Natural killer cell (primary cell): Measurements from ENCODE around the gene FRS3. TPM values are rescaled to one million over a fixed set of nuclear protein-coding genes. Genes with fewer than 3 reads are reported as not detected.

Experiments
- ATAC-seq, 3 donors: fragments of 150-1000 bp in 2 of 3; fragments of 200-7000 bp in 1 of 3; cut with Tn5 transposase; 1 replicate in 1 of 3; 2 replicates in 2 of 3; pipeline ENCODE4 v1.10.0; 2021; ENCODE audit warnings: mild to moderate bottlenecking in 2 of 3, moderate library complexity in 2 of 3
- DNase-seq, 2 donors: peaks; one replicate each; pipeline versions ENCODE4 v3.0.0 to v3.0.0-alpha.2; 2013 to 2021; ENCODE audit warnings: mixed read lengths in 1 of 2
- H3K27ac ChIP-seq: one replicate; pipeline ENCODE4 v1.5.1; 2013; ENCODE audit warnings: mild to moderate bottlenecking, low read length
- H3K27me3 ChIP-seq: one replicate; pipeline ENCODE4 v1.6.1; 2013; ENCODE audit warnings: low read length; ENCODE audit not compliant: control insufficient read depth, insufficient read depth
- H3K36me3 ChIP-seq: one replicate; pipeline ENCODE4 v1.6.1; 2013; ENCODE audit warnings: low read length; ENCODE audit not compliant: control insufficient read depth, insufficient read depth
- H3K4me1 ChIP-seq: one replicate; pipeline ENCODE4 v1.6.1; 2013; ENCODE audit warnings: low read length; ENCODE audit not compliant: control insufficient read depth, insufficient read depth
- H3K4me3 ChIP-seq: one replicate; pipeline ENCODE4 v1.5.1; 2013; ENCODE audit warnings: low read length
- H3K9me3 ChIP-seq: one replicate; pipeline ENCODE4 v1.6.1; 2013; ENCODE audit warnings: low read length; ENCODE audit not compliant: control insufficient read depth, insufficient read depth
- H3K27ac Mint-ChIP-seq, 2 donors: one replicate each; pipeline ENCODE4 v1.8.0; 2022; ENCODE audit warnings: mild to moderate bottlenecking in 2 of 2, mixed read lengths in 2 of 2, moderate library complexity in 1 of 2
- H3K27me3 Mint-ChIP-seq, 2 donors: one replicate each; pipeline ENCODE4 v1.8.0; 2022; ENCODE audit warnings: low read depth in 2 of 2, mixed read lengths in 2 of 2
- H3K36me3 Mint-ChIP-seq: one replicate; pipeline ENCODE4 v1.8.0; 2022; ENCODE audit warnings: mixed read lengths
- H3K4me1 Mint-ChIP-seq, 2 donors: one replicate each; pipeline ENCODE4 v1.8.0; 2022; ENCODE audit warnings: mixed read lengths in 2 of 2
- H3K4me3 Mint-ChIP-seq: one replicate; pipeline ENCODE4 v1.8.0; 2022; ENCODE audit warnings: mild to moderate bottlenecking, moderate library complexity, mixed read lengths
- H3K9me3 Mint-ChIP-seq, 2 donors: one replicate each; pipeline ENCODE4 v1.8.0; 2022; ENCODE audit warnings: mixed read lengths in 2 of 2
- WGBS: methylation state at CpG from one replicate; pipeline ENCODE4 v1.1.7; 2013; ENCODE audit warnings: missing lambda C conversion rate; ENCODE audit not compliant: insufficient coverage; 5-methylcytosine and 5-hydroxymethylcytosine counted together
- intact Hi-C: fragments of 100-400 bp; cut with micrococcal nuclease; formaldehyde crosslinking; loops from one replicate; pipeline ENCODE4 v1.14.2; 2022
- total RNA-seq, 4 donors: library from RNA; stranded (reverse); fragments of 120-200 nt in 1 of 4; gene quantifications; one replicate each; pipeline versions ENCODE4 v1.2.3 to v1.2.4, GENCODE V29; 2013 to 2022
- TF ChIP-seq, protein P1 (sequence below): fragments of 200-600 bp; IDR thresholded peaks from one replicate; pipeline ENCODE4 v1.8.0; 2022; ENCODE audit warnings: antibody characterized with exemption

FRS3 gene
- total RNA-seq, 3 donors from 2014 or later (not counting 1 experiment from before 2014, with no cell fraction given): 4.5 to 5.7 (median 5.4) TPM

DNA sequence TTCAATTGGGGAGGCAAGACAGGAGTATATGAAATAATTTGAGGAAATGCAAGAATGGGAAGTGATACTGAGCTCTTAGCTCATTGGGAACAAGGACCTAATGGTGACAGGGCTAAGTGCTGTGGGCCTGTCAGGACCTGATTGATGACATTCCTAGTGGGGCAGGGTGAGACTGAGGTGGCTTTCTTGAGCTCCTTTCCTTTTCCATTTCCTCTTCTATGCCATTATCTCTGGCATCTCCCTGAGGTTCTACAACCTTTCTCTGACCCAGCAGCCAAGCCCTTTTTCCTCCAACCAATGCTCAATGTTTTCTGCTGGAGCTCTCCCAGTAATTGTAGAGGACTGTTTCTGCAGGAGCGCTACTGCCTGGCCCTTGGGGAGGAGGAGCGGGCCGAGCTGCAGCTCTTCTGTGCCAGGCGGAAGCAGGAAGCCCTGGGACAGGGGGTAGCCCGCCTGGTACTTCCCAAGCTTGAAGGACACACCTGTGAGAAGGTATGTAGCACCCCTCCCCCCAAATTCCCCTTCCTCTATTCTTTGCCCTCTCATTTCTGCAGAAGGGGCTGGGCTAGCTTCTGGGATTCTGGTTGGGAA is 5.0 kb upstream of the FRS3 start:
- Histone ChIP-seq H3K4me1 (peaks cover 40% of the 10 kb centered on the region), H3K27ac (no peak overlapping the region), H3K27me3 (no peaks in the 10 kb centered on the region), H3K9me3 (no peaks in the 10 kb centered on the region), H3K4me3 (no peak overlapping the region), H3K36me3 (peaks cover 4% of the 10 kb centered on the region)
- Mint-ChIP-seq H3K4me1 (peaks cover 0 to 32% of the 10 kb centered on the region in 2 donors), H3K4me3 (no peak overlapping the region), H3K9me3 (no peaks in the 10 kb centered on the region), H3K27me3 (peaks cover 0 to 3% of the 10 kb centered on the region in 2 donors), H3K36me3 (peaks cover 1% of the 10 kb centered on the region), H3K27ac (no peak overlapping the region)
- TF ChIP-seq, protein P1, sequence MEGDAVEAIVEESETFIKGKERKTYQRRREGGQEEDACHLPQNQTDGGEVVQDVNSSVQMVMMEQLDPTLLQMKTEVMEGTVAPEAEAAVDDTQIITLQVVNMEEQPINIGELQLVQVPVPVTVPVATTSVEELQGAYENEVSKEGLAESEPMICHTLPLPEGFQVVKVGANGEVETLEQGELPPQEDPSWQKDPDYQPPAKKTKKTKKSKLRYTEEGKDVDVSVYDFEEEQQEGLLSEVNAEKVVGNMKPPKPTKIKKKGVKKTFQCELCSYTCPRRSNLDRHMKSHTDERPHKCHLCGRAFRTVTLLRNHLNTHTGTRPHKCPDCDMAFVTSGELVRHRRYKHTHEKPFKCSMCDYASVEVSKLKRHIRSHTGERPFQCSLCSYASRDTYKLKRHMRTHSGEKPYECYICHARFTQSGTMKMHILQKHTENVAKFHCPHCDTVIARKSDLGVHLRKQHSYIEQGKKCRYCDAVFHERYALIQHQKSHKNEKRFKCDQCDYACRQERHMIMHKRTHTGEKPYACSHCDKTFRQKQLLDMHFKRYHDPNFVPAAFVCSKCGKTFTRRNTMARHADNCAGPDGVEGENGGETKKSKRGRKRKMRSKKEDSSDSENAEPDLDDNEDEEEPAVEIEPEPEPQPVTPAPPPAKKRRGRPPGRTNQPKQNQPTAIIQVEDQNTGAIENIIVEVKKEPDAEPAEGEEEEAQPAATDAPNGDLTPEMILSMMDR: no peak
- ATAC-seq (no peak), DNase-seq (no peak)
- intact Hi-C loops: loop anchor here (10.0 kb wide), 1 partner anchor 760 kb away; no protein-coding TSS in a partner anchor
- WGBS: 80% methylated on average over 5 of the region's 5 CpGs

DNA sequence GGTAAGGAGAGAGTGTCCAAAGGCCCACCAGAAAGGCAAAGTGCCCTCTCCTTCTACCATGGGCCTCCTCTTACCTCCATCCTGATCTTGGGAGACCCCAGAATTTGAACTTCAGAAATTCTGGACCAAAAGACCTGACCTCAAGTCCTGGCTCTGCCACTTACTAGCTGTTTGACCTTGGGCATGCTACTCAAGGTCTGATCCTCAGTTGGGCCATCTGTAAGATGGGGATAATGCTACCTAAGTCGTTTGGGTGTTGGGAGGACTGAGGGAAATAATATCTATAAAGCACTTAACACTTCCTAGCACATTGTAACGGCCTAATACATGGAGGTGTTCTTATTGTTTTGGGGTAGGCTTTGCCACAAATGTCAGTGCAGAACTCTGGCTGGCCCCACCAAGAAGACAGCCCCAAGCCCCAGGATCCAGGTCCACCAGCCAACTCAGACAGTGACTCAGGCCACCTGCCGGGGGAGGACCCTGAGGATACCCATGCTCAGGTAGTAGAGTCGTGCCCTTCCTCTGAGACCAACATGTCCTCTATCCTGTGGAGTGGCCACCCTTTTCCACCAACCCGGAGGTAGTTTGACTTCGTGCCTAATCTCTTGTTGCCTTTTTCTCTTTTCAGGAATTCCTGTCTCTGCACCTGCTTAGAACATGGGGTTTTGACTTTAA is 3.5 kb upstream of the FRS3 start:
- no peaks in the 10 kb centered on the region for H3K36me3 ChIP-seq
- Mint-ChIP-seq H3K27ac (no peak overlapping the region), H3K9me3 (no peaks in the 10 kb centered on the region), H3K4me3 (no peak overlapping the region), H3K27me3 (peaks cover 0 to 3% of the 10 kb centered on the region in 2 donors), H3K36me3 (no peaks in the 10 kb centered on the region), H3K4me1 (peaks cover 7 to 38% of the 10 kb centered on the region in 2 donors)
- intact Hi-C loops: loop anchor here (10.0 kb wide), 1 partner anchor 762 kb away; no protein-coding TSS in a partner anchor
- TF ChIP-seq, protein P1: no peak
- no peaks in the 10 kb centered on the region for H3K9me3 ChIP-seq
- ATAC-seq: no peak
- H3K4me1 ChIP-seq: peaks cover 40% of the 10 kb centered on the region
- H3K27me3 ChIP-seq: no peaks in the 10 kb centered on the region
- H3K27ac ChIP-seq: no peak overlapping the region
- no peak for DNase-seq
- no peak overlapping the region for H3K4me3 ChIP-seq
- WGBS: 87% methylated on average over 4 of the region's 6 CpGs

DNA sequence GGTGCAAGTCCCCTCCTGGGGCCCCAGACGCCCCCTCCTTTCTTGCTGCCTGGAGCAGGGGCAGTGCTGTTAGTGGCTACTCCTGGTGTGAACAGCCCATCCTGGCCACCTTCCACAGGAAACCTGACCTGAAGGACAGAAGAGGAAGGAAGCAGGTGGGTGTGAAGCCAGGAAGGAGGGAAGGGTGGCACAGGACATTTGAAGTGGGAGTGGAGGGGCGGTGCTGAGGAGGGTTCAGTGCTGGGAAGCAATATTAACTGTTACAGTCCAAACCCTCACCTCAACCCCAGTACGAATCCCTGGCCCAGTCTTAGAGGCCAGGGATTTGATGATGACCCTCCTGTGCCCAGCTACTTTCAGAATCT is 1.6 kb upstream of the FRS3 start:
- Mint-ChIP-seq H3K27me3 (peaks cover 0 to 3% of the 10 kb centered on the region in 2 donors), H3K9me3 (no peaks in the 10 kb centered on the region), H3K36me3 (no peaks in the 10 kb centered on the region), H3K27ac (no peak overlapping the region), H3K4me3 (peak overlapping the region; percentile 78), H3K4me1 (peaks cover 7 to 29% of the 10 kb centered on the region in 2 donors)
- TF ChIP-seq, protein P1: no peak
- DNase-seq (no peak), ATAC-seq (no peak)
- Histone ChIP-seq H3K4me3 (no peak overlapping the region), H3K36me3 (no peaks in the 10 kb centered on the region), H3K27ac (no peak overlapping the region), H3K4me1 (peaks cover 35% of the 10 kb centered on the region), H3K9me3 (no peaks in the 10 kb centered on the region), H3K27me3 (no peaks in the 10 kb centered on the region)
- intact Hi-C loops: loop anchor here (2.0 to 10.0 kb wide), 3 partner anchors 155 to 763 kb away; no protein-coding TSS in a partner anchor
- WGBS: 30% methylated on average over 2 of the region's 3 CpGs
